OCI-LY1 (cell line): ENCODE data around the gene EVA1C.
"Not testable (repeated sequence)": the region's sequence is repeated elsewhere in the genome, so short reads cannot be mapped to it uniquely, and the experiment has no call there.

Source experiments
- H2AFZ ChIP-seq: fragments of 200-600 bp; sonication (generic), shearing (Covaris generic); 2 replicates; pipeline ENCODE4 v1.6.0; 2014; ENCODE audit warnings: antibody characterized with exemption, mild to moderate bottlenecking, low read length
- H3F3A ChIP-seq: fragments of 200-600 bp; sonication (generic), shearing (Covaris generic); 2 replicates; pipeline ENCODE4 v1.6.0; 2014; ENCODE audit warnings: mild to moderate bottlenecking, antibody characterized with exemption, low read length, moderate library complexity; ENCODE audit not compliant: insufficient read depth
- H3K27ac ChIP-seq: fragments of 200-600 bp; sonication (generic); 2 replicates; pipeline ENCODE4 v1.5.1; 2014; ENCODE audit warnings: low read length, mixed run types, mild to moderate bottlenecking, low read depth; ENCODE audit not compliant: poor library complexity, severe bottlenecking
- H3K27me3 ChIP-seq: fragments of 200-600 bp; sonication (generic); 2 replicates; pipeline ENCODE4 v1.6.0; 2014; ENCODE audit warnings: antibody characterized with exemption, mild to moderate bottlenecking, low read length, moderate library complexity; ENCODE audit not compliant: insufficient read depth
- H3K36me3 ChIP-seq: fragments of 200-600 bp; sonication (generic); 2 replicates; pipeline ENCODE4 v1.6.1; 2014; ENCODE audit warnings: mild to moderate bottlenecking, antibody characterized with exemption, low read length, moderate library complexity, mixed read lengths; ENCODE audit not compliant: insufficient read depth
- H3K4me1 ChIP-seq: fragments of 200-600 bp; sonication (generic); 2 replicates; pipeline ENCODE4 v1.5.1; 2014; ENCODE audit warnings: mild to moderate bottlenecking, low read length, moderate library complexity; ENCODE audit not compliant: insufficient read depth, severe bottlenecking
- H3K4me2 ChIP-seq: fragments of 200-600 bp; sonication (generic), shearing (Covaris generic); 2 replicates; pipeline ENCODE4 v1.6.1; 2014; ENCODE audit warnings: low read length
- H3K4me3 ChIP-seq: fragments of 200-600 bp; sonication (generic); 2 replicates; pipeline ENCODE4 v1.5.1; 2014; ENCODE audit warnings: low read length, low read depth, mild to moderate bottlenecking, mixed read lengths; ENCODE audit not compliant: poor library complexity, severe bottlenecking
- H3K79me2 ChIP-seq: fragments of 200-600 bp; shearing (Covaris generic); 2 replicates; pipeline ENCODE4 v1.6.1; 2016; ENCODE audit warnings: mixed run types, low read length, mixed read lengths; ENCODE audit not compliant: insufficient read depth
- H3K9ac ChIP-seq: fragments of 200-600 bp; sonication (generic), shearing (Covaris generic); 2 replicates; pipeline ENCODE4 v1.6.1; 2014; ENCODE audit warnings: mild to moderate bottlenecking, low read length, mixed read lengths
- H3K9me2 ChIP-seq: fragments of 200-600 bp; sonication (generic), shearing (Covaris generic); 2 replicates; pipeline ENCODE4 v1.6.1; 2014; ENCODE audit warnings: low read depth, mild to moderate bottlenecking, low read length, mixed read lengths
- H3K9me3 ChIP-seq: fragments of 200-600 bp; shearing (Covaris generic); 2 replicates; pipeline ENCODE4 v1.6.1; 2014; ENCODE audit warnings: low read length, mixed read lengths
- H4K20me1 ChIP-seq: fragments of 200-600 bp; sonication (generic), shearing (Covaris generic); 2 replicates; pipeline ENCODE4 v1.6.0; 2016; ENCODE audit warnings: mild to moderate bottlenecking, low read length; ENCODE audit not compliant: insufficient read depth
- CTCF ChIP-seq: fragments of 200-600 bp; sonication (generic), shearing (Covaris generic); IDR thresholded peaks from 2 replicates; pipeline ENCODE4 v1.5.1; 2017; ENCODE audit warnings: mild to moderate bottlenecking, antibody characterized with exemption, low read length, moderate library complexity, mixed read lengths
- EZH2 ChIP-seq: fragments of 200-600 bp; sonication (generic), shearing (Covaris generic); IDR thresholded peaks from 2 replicates; pipeline ENCODE4 v1.8.0; 2017; ENCODE audit warnings: borderline replicate concordance, mixed run types, mild to moderate bottlenecking, antibody characterized with exemption, low read length, moderate library complexity, mixed read lengths

Gene EVA1C

GRCh38 chr21:32389337-32390015, 23.0 kb upstream of the EVA1C start:
- no peaks in the 10 kb centered on the region for H3K9me3 ChIP-seq
- H3K9ac ChIP-seq: no peak overlapping the region
- H3F3A ChIP-seq: no peaks in the 10 kb centered on the region
- peaks cover 46% of the 10 kb centered on the region; the same call in 1 of the 2 replicates for H3K36me3 ChIP-seq
- H3K9me2 ChIP-seq: no peaks in the 10 kb centered on the region
- H3K4me2 ChIP-seq: no peak overlapping the region
- H2AFZ ChIP-seq: no peak overlapping the region
- H3K27ac ChIP-seq: no peak overlapping the region
- no peaks in the 10 kb centered on the region for H4K20me1 ChIP-seq
- peaks cover 60% of the 10 kb centered on the region for H3K79me2 ChIP-seq
- no peaks in the 10 kb centered on the region for H3K27me3 ChIP-seq
- TF ChIP-seq EZH2 (no peak), CTCF (no peak)
- peaks cover 39% of the 10 kb centered on the region for H3K4me1 ChIP-seq
- H3K4me3 ChIP-seq: no peak overlapping the region

GRCh38 chr21:32390537-32391224, 21.8 kb upstream of the EVA1C start:
- H2AFZ ChIP-seq, H3F3A ChIP-seq, H3K4me2 ChIP-seq, H3K4me3 ChIP-seq, H3K9me2 ChIP-seq, H3K9me3 ChIP-seq, H3K9ac ChIP-seq, H3K27me3 ChIP-seq, H4K20me1 ChIP-seq, H3K27ac ChIP-seq: not testable (repeated sequence)
- peaks cover 60% of the 10 kb centered on the region for H3K79me2 ChIP-seq
- peaks cover 39% of the 10 kb centered on the region for H3K4me1 ChIP-seq
- H3K36me3 ChIP-seq: peaks cover 35% of the 10 kb centered on the region; the same call in 1 of the 2 replicates

GRCh38 chr21:32391755-32392154, 20.8 kb upstream of the EVA1C start:
- H3K27me3 ChIP-seq: no peaks in the 10 kb centered on the region
- peak overlapping the region; percentile 89 for H3K4me2 ChIP-seq
- no peak for TF ChIP-seq CTCF
- no peak for TF ChIP-seq EZH2
- H4K20me1 ChIP-seq: no peaks in the 10 kb centered on the region
- no peaks in the 10 kb centered on the region for H3K9me3 ChIP-seq
- H3K9me2 ChIP-seq: no peaks in the 10 kb centered on the region
- H3F3A ChIP-seq: no peaks in the 10 kb centered on the region
- H3K9ac ChIP-seq: peak overlapping the region; percentile 75
- H2AFZ ChIP-seq: no peak overlapping the region
- peaks cover 39% of the 10 kb centered on the region for H3K4me1 ChIP-seq
- H3K79me2 ChIP-seq: peaks cover 52% of the 10 kb centered on the region
- H3K4me3 ChIP-seq: peak overlapping the region; percentile 88
- H3K36me3 ChIP-seq: peaks cover 30% of the 10 kb centered on the region; the same call in 1 of the 2 replicates
- no peak overlapping the region for H3K27ac ChIP-seq
